Measurements from ENCODE around the gene PMM2.

The PMM2 gene

DNA sequence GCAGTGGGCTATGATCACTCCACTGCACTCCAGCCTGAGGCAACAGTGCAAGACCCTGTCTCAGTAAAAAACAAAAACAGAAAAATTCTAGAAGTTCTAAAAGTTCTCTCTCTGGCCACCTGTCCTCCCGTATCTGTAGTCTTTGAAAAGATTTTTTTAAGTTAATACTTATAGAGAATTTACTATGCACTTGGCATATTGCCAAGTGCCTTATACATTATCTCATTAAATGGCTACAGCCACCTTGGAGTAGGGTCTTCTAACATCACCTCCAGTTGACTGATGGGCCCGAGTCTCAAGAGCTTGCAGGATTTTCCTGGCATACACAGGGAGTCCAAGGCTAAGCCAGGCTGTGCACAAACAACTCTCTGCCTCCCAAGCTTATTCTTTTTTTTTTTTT lies 44.9 kb upstream of the PMM2 start:
- no peaks in the 10 kb centered on the region for H3K4me1 ChIP-seq (ENCODE audit: insufficient read depth, low read length, severe bottlenecking)
- H2AFZ ChIP-seq (ENCODE audit: low read length), result no peak overlapping the region
- H3K27me3 ChIP-seq (ENCODE audit: insufficient read depth, low read length), result no peaks in the 10 kb centered on the region
- H3K79me2 ChIP-seq (ENCODE audit: insufficient read depth, low read length), result no peaks in the 10 kb centered on the region
- no peak overlapping the region for H3K4me3 ChIP-seq (ENCODE audit: low read depth, low read length, poor library complexity, severe bottlenecking)
- no peaks in the 10 kb centered on the region for H3F3A ChIP-seq (ENCODE audit: insufficient read depth, low read length)
- H4K20me1 ChIP-seq (ENCODE audit: insufficient read depth, low read length), result no peaks in the 10 kb centered on the region
- TF ChIP-seq, protein P1, sequence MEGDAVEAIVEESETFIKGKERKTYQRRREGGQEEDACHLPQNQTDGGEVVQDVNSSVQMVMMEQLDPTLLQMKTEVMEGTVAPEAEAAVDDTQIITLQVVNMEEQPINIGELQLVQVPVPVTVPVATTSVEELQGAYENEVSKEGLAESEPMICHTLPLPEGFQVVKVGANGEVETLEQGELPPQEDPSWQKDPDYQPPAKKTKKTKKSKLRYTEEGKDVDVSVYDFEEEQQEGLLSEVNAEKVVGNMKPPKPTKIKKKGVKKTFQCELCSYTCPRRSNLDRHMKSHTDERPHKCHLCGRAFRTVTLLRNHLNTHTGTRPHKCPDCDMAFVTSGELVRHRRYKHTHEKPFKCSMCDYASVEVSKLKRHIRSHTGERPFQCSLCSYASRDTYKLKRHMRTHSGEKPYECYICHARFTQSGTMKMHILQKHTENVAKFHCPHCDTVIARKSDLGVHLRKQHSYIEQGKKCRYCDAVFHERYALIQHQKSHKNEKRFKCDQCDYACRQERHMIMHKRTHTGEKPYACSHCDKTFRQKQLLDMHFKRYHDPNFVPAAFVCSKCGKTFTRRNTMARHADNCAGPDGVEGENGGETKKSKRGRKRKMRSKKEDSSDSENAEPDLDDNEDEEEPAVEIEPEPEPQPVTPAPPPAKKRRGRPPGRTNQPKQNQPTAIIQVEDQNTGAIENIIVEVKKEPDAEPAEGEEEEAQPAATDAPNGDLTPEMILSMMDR (IDR thresholded peaks at IDR 0.05; ENCODE audit: low read length), result no peak
- TF ChIP-seq EZH2 (IDR thresholded peaks at IDR 0.05; ENCODE audit: borderline replicate concordance, low read length), result no peak
- no peaks in the 10 kb centered on the region for H3K9me3 ChIP-seq (ENCODE audit: low read length)
- H3K36me3 ChIP-seq (ENCODE audit: insufficient read depth, low read length), result no peaks in the 10 kb centered on the region
- no peak overlapping the region for H3K9ac ChIP-seq (ENCODE audit: low read length)
- no peak overlapping the region for H3K27ac ChIP-seq (ENCODE audit: low read depth, low read length, poor library complexity, severe bottlenecking)
- H3K4me2 ChIP-seq (ENCODE audit: low read length), result no peak overlapping the region
- no peaks in the 10 kb centered on the region for H3K9me2 ChIP-seq (ENCODE audit: low read depth, low read length)

DNA sequence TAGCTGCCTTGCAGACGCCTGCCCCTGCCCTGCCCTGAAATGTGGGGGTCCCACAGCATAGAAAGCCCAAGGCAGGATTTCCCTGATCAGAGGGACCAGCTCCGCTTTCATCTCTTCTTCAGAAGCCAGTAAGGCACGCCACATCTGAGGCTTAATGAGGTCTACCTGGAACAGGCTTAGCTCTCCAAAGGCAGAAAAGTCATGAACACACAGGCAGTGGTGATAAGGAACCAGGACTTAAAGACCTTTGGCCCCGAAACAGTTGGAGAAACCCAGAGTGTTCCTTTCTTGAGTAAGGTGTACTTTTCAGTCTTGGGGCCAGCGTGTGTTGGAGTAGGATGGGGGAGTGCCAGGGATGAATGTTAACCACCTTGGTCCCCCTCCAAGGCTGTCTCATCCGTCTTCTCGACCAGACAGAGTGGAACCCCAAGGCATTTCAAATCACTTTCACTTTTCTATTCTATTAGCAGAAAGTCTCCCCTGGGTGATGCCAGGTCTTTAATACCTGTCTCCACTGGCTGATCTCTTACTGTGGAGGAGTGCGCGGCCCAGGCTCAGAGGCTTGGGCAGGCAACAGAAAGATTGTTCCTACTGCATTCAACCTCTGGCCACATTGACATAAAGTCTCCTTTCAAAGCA lies 44.1 kb upstream of the PMM2 start:
- Histone ChIP-seq H3K9me2 (ENCODE audit: low read depth, low read length) (no peaks in the 10 kb centered on the region), H4K20me1 (ENCODE audit: insufficient read depth, low read length) (no peaks in the 10 kb centered on the region), H3K9me3 (ENCODE audit: low read length) (no peaks in the 10 kb centered on the region), H3K9ac (ENCODE audit: low read length) (no peak overlapping the region), H3F3A (ENCODE audit: insufficient read depth, low read length) (no peaks in the 10 kb centered on the region), H2AFZ (ENCODE audit: low read length) (no peak overlapping the region), H3K27me3 (ENCODE audit: insufficient read depth, low read length) (no peaks in the 10 kb centered on the region), H3K79me2 (ENCODE audit: insufficient read depth, low read length) (no peaks in the 10 kb centered on the region), H3K4me2 (ENCODE audit: low read length) (no peak overlapping the region), H3K36me3 (ENCODE audit: insufficient read depth, low read length) (no peaks in the 10 kb centered on the region), H3K4me1 (ENCODE audit: insufficient read depth, low read length, severe bottlenecking) (no peaks in the 10 kb centered on the region), H3K27ac (ENCODE audit: low read depth, low read length, poor library complexity, severe bottlenecking) (no peak overlapping the region), H3K4me3 (ENCODE audit: low read depth, low read length, poor library complexity, severe bottlenecking) (no peak overlapping the region)
- TF ChIP-seq, protein P1 (IDR thresholded peaks at IDR 0.05; ENCODE audit: low read length), result no peak
- TF ChIP-seq EZH2 (IDR thresholded peaks at IDR 0.05; ENCODE audit: borderline replicate concordance, low read length), result no peak

DNA sequence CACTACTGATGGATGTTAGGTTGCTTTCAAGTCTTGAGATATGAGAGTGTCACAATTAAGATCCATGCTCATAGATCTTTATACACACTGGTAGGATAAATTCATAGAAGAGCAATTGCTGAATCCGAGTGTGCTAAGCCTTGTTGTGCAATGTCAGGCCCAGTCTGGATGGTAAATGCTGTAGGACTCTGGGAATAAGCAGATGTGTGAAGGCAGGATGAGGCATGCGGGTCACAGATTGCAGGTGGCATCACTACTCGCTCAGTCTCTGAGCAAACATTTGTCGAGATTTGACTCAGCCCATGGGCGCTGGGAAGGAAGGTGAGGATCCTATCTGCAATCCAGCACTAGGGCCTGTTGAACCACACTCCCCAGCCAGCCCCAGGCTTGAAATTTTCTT lies 40.9 kb upstream of the PMM2 start:
- no peaks in the 10 kb centered on the region for H4K20me1 ChIP-seq (ENCODE audit: insufficient read depth, low read length)
- H3K9ac ChIP-seq (ENCODE audit: low read length), result no peak overlapping the region
- no peaks in the 10 kb centered on the region for H3K79me2 ChIP-seq (ENCODE audit: insufficient read depth, low read length)
- no peaks in the 10 kb centered on the region for H3K4me1 ChIP-seq (ENCODE audit: insufficient read depth, low read length, severe bottlenecking)
- H3K36me3 ChIP-seq (ENCODE audit: insufficient read depth, low read length), result no peaks in the 10 kb centered on the region
- H3K9me3 ChIP-seq (ENCODE audit: low read length), result no peaks in the 10 kb centered on the region
- no peak overlapping the region for H2AFZ ChIP-seq (ENCODE audit: low read length)
- H3K9me2 ChIP-seq (ENCODE audit: low read depth, low read length), result no peaks in the 10 kb centered on the region
- TF ChIP-seq EZH2 (IDR thresholded peaks at IDR 0.05; ENCODE audit: borderline replicate concordance, low read length), result no peak
- TF ChIP-seq, protein P1 (IDR thresholded peaks at IDR 0.05; ENCODE audit: low read length), result no peak
- H3K4me2 ChIP-seq (ENCODE audit: low read length), result no peak overlapping the region
- H3K27me3 ChIP-seq (ENCODE audit: insufficient read depth, low read length), result no peaks in the 10 kb centered on the region
- no peak overlapping the region for H3K27ac ChIP-seq (ENCODE audit: low read depth, low read length, poor library complexity, severe bottlenecking)
- no peaks in the 10 kb centered on the region for H3F3A ChIP-seq (ENCODE audit: insufficient read depth, low read length)
- H3K4me3 ChIP-seq (ENCODE audit: low read depth, low read length, poor library complexity, severe bottlenecking), result no peak overlapping the region

Data from OCI-LY1 (cell line).